Right ventricle myocardium inferior (tissue), 1 donor: ENCODE results near the gene ARL15. TPM values are rescaled to one million over a fixed set of nuclear protein-coding genes. Genes with fewer than 3 reads are reported as not detected.

Experiments
- ATAC-seq: fragments of 200-7000 bp; cut with Tn5 transposase; one replicate; pipeline ENCODE4 v1.9.1; 2020; ENCODE audit warnings: mild to moderate bottlenecking, moderate library complexity
- DNase-seq: peaks from one replicate; pipeline ENCODE4 v3.0.0; 2021; ENCODE audit errors: missing footprints
- intact Hi-C: fragments of 100-400 bp; cut with DNase I; formaldehyde crosslinking; loops from one replicate; pipeline ENCODE4 v1.11.0; 2022
- total RNA-seq: library from RNA; stranded (reverse); fragmentation: NEBNext Ultra II Directional; extraction: Animal tissue kit (Norgen Biotek cat#: 25700); gene quantifications from one replicate; pipeline ENCODE4 v1.2.1, GENCODE V29; 2021
- donor health status: DM: no; HTN: yes; CAD: no; lungs with severe emphysema.

ARL15 gene
- total RNA-seq, 1 donor from 2014 or later, result 23.7 TPM

- ATAC-seq (peak; percentile 23), DNase-seq (no peak)
- intact Hi-C loops, result no loop called here
These were observed 124.3 kb downstream of the ARL15 start for GRCh38 chr5:54186108-54186507.

- ATAC-seq (no peak), DNase-seq (no peak)
- intact Hi-C loops, result no loop called here
These were observed 125.6 kb downstream of the ARL15 start for GRCh38 chr5:54184806-54185205.

GRCh38 chr5:54180630-54181031, 129.7 kb downstream of the ARL15 start:
- intact Hi-C loops, result no loop called here
- no peak for DNase-seq
- ATAC-seq, result no peak

GRCh38 chr5:54178991-54179390, 131.4 kb downstream of the ARL15 start:
- ATAC-seq, result no peak
- DNase-seq, result no peak
- intact Hi-C loops, result no loop called here

- no peak for DNase-seq
- no peak for ATAC-seq
- intact Hi-C loops, result no loop called here
These were observed 132.2 kb downstream of the ARL15 start for GRCh38 chr5:54178207-54178606.

- ATAC-seq, result no peak
- intact Hi-C loops, result no loop called here
- DNase-seq, result no peak
These were observed 133.3 kb downstream of the ARL15 start for GRCh38 chr5:54177058-54177457.

GRCh38 chr5:54176066-54176830, 134.1 kb downstream of the ARL15 start:
- DNase-seq (no peak), ATAC-seq (no peak)
- intact Hi-C loops, result no loop called here

GRCh38 chr5:54173251-54173650, 137.1 kb downstream of the ARL15 start:
- DNase-seq (no peak), ATAC-seq (no peak)
- intact Hi-C loops, result no loop called here

GRCh38 chr5:54171645-54172384, 138.6 kb downstream of the ARL15 start:
- no peak for ATAC-seq
- no peak for DNase-seq
- intact Hi-C loops, result no loop called here

GRCh38 chr5:54165687-54166086, 144.7 kb downstream of the ARL15 start:
- DNase-seq (no peak), ATAC-seq (no peak)
- intact Hi-C loops, result no loop called here

- ATAC-seq (no peak), DNase-seq (no peak)
- intact Hi-C loops, result no loop called here
These were observed 148.2 kb downstream of the ARL15 start for GRCh38 chr5:54162184-54162583.

- ATAC-seq, result no peak
- intact Hi-C loops, result no loop called here
These were observed 150.0 kb downstream of the ARL15 start for GRCh38 chr5:54160329-54160728.

GRCh38 chr5:54159893-54160195, 150.5 kb downstream of the ARL15 start:
- intact Hi-C loops, result no loop called here
- DNase-seq, result no peak

More at GRCh38 chr5:54160329-54160728, 150.0 kb downstream of the ARL15 start:
- no peak for DNase-seq

GRCh38 chr5:54159153-54159892, 151.1 kb downstream of the ARL15 start:
- ATAC-seq, result no peak
- no peak for DNase-seq
- intact Hi-C loops, result no loop called here

More at GRCh38 chr5:54159893-54160195, 150.5 kb downstream of the ARL15 start:
- ATAC-seq, result no peak

GRCh38 chr5:54156577-54156976, 153.8 kb downstream of the ARL15 start:
- intact Hi-C loops, result no loop called here
- ATAC-seq (no peak), DNase-seq (no peak)

- no peak for DNase-seq
- no peak for ATAC-seq
- intact Hi-C loops, result no loop called here
These were observed 159.5 kb downstream of the ARL15 start for GRCh38 chr5:54150841-54151240.

- DNase-seq (no peak), ATAC-seq (no peak)
- intact Hi-C loops, result no loop called here
These were observed 161.5 kb downstream of the ARL15 start for GRCh38 chr5:54148858-54149257.

- intact Hi-C loops, result no loop called here
- ATAC-seq, result peak; percentile 27
These were observed 162.1 kb downstream of the ARL15 start for GRCh38 chr5:54148067-54148845.

GRCh38 chr5:54146916-54147315, 163.5 kb downstream of the ARL15 start:
- no peak for DNase-seq
- intact Hi-C loops, result no loop called here
- ATAC-seq, result peak; percentile 92

More at GRCh38 chr5:54148067-54148845, 162.1 kb downstream of the ARL15 start:
- DNase-seq, result no peak
